Loucy (cell line): ENCODE data around the gene TMEM94.

ENCODE experiments used
- H2AFZ ChIP-seq: fragments of 200-600 bp; sonication (generic); 2 replicates; pipeline ENCODE4 v1.6.0; 2016; ENCODE audit warnings: antibody characterized with exemption, mild to moderate bottlenecking, low read length, moderate library complexity
- H3F3A ChIP-seq: fragments of 200-600 bp; 2 replicates; pipeline ENCODE4 v1.6.0; 2016; ENCODE audit warnings: antibody characterized with exemption, low read depth, mild to moderate bottlenecking
- H3K27me3 ChIP-seq: fragments of 200-600 bp; sonication (generic); 2 replicates; pipeline ENCODE4 v1.6.1; 2014; ENCODE audit warnings: low read length, mild to moderate bottlenecking; ENCODE audit not compliant: insufficient read depth, poor library complexity, severe bottlenecking
- H3K36me3 ChIP-seq: fragments of 200-600 bp; sonication (generic); 2 replicates; pipeline ENCODE4 v1.6.1; 2016; ENCODE audit warnings: low read length; ENCODE audit not compliant: insufficient read depth
- H3K4me1 ChIP-seq: fragments of 200-600 bp; sonication (generic); 2 replicates; pipeline ENCODE4 v1.5.1; 2014; ENCODE audit warnings: low read length, mild to moderate bottlenecking; ENCODE audit not compliant: insufficient read depth, poor library complexity, severe bottlenecking
- H3K4me2 ChIP-seq: fragments of 200-600 bp; sonication (generic); 2 replicates; pipeline ENCODE4 v1.6.0; 2014; ENCODE audit warnings: antibody characterized with exemption, low read length, low read depth, mild to moderate bottlenecking; ENCODE audit not compliant: poor library complexity, severe bottlenecking
- H3K4me3 ChIP-seq: fragments of 200-600 bp; sonication (generic); 2 replicates; pipeline ENCODE4 v1.5.1; 2014; ENCODE audit warnings: low read length, mild to moderate bottlenecking, mixed read lengths; ENCODE audit not compliant: poor library complexity, severe bottlenecking
- H3K79me2 ChIP-seq: fragments of 200-600 bp; sonication (generic); 2 replicates; pipeline ENCODE4 v1.6.1; 2014; ENCODE audit warnings: low read length; ENCODE audit not compliant: insufficient read depth
- H3K9ac ChIP-seq: fragments of 200-600 bp; sonication (generic); 2 replicates; pipeline ENCODE4 v1.6.0; 2014; ENCODE audit warnings: mild to moderate bottlenecking, low read depth, low read length, moderate library complexity; ENCODE audit not compliant: poor library complexity, severe bottlenecking
- H3K9me2 ChIP-seq: fragments of 200-600 bp; sonication (generic); replicated peaks from 2 replicates; pipeline ENCODE4 v1.6.1; 2016; ENCODE audit warnings: low read depth, low read length, mixed read lengths
- H3K9me3 ChIP-seq: fragments of 200-600 bp; sonication (generic); 2 replicates; pipeline ENCODE4 v1.6.1; 2014; ENCODE audit warnings: mild to moderate bottlenecking, antibody characterized with exemption, low read length, low read depth; ENCODE audit not compliant: insufficient read depth
- H4K20me1 ChIP-seq: fragments of 200-600 bp; sonication (generic); 2 replicates; pipeline ENCODE4 v1.6.0; 2014; ENCODE audit warnings: antibody characterized with exemption, low read length, mild to moderate bottlenecking; ENCODE audit not compliant: insufficient read depth, poor library complexity, severe bottlenecking
- EZH2phosphoT487 ChIP-seq: fragments of 200-600 bp; IDR thresholded peaks from 2 replicates; pipeline ENCODE4 v1.6.1; 2018; ENCODE audit warnings: antibody characterized with exemption, mild to moderate bottlenecking, moderate library complexity, borderline replicate concordance
- TF ChIP-seq, protein P1 (sequence below): fragments of 200-600 bp; sonication (generic); conservative IDR thresholded peaks from 2 replicates; pipeline ENCODE4 v1.5.1; 2014; ENCODE audit warnings: mild to moderate bottlenecking, antibody characterized with exemption, low read length

TMEM94 gene

DNA sequence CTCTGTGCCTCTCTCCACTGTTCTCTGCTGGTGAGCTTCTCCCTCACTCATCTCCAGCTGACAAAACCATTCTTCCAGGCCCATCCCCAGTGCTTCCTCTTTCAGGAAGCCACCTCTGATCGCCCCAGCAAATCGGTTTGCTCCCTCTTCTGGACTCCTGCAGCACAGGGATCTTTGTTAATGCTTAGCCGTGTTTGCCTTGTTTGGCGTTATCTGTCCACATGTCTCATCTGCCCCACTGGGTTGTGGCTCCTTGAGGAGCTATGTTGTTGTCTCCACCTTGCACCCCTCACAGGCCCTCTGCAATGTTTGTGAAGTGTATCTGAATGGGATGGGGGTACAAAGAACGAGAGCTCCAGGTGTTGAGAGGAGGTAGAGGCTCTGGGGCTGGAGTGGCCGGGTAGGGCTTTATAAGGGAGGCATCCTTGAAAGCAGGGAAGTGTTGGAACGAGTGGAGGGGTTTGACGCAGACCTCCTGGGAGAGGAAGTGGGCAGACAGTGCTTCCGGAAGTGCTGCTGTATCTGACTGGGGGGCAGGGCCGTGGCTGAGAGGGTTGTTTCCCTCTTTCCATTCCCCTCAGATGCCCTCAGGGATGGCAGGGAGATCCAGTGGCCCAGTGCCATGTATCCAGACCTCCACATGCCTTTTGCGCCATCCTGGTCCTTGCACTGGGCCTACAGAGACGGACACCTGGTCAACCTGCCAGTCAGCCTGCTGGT, 31.1 kb downstream of the TMEM94 start:
- peak overlapping the region; percentile 70 for H3K9ac ChIP-seq
- H3K4me1 ChIP-seq = peaks cover 13% of the 10 kb centered on the region
- H3K9me2 ChIP-seq = no peaks in the 10 kb centered on the region
- H3K27me3 ChIP-seq = no peaks in the 10 kb centered on the region
- no peaks in the 10 kb centered on the region for H4K20me1 ChIP-seq
- peaks cover 10% of the 10 kb centered on the region; the same call in 1 of the 2 replicates for H3K36me3 ChIP-seq
- H3K79me2 ChIP-seq = no peaks in the 10 kb centered on the region
- no peaks in the 10 kb centered on the region for H3F3A ChIP-seq
- no peaks in the 10 kb centered on the region for H3K9me3 ChIP-seq
- peak overlapping the region; percentile 69 for H3K4me2 ChIP-seq
- peak overlapping the region; percentile 58 for H3K4me3 ChIP-seq
- 0 out of 2 replicates have a peak overlapping the region, but pooled peaks have one; percentile 41 for H2AFZ ChIP-seq
- TF ChIP-seq, protein P1, sequence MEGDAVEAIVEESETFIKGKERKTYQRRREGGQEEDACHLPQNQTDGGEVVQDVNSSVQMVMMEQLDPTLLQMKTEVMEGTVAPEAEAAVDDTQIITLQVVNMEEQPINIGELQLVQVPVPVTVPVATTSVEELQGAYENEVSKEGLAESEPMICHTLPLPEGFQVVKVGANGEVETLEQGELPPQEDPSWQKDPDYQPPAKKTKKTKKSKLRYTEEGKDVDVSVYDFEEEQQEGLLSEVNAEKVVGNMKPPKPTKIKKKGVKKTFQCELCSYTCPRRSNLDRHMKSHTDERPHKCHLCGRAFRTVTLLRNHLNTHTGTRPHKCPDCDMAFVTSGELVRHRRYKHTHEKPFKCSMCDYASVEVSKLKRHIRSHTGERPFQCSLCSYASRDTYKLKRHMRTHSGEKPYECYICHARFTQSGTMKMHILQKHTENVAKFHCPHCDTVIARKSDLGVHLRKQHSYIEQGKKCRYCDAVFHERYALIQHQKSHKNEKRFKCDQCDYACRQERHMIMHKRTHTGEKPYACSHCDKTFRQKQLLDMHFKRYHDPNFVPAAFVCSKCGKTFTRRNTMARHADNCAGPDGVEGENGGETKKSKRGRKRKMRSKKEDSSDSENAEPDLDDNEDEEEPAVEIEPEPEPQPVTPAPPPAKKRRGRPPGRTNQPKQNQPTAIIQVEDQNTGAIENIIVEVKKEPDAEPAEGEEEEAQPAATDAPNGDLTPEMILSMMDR = no peak
- no peak for TF ChIP-seq EZH2phosphoT487

DNA sequence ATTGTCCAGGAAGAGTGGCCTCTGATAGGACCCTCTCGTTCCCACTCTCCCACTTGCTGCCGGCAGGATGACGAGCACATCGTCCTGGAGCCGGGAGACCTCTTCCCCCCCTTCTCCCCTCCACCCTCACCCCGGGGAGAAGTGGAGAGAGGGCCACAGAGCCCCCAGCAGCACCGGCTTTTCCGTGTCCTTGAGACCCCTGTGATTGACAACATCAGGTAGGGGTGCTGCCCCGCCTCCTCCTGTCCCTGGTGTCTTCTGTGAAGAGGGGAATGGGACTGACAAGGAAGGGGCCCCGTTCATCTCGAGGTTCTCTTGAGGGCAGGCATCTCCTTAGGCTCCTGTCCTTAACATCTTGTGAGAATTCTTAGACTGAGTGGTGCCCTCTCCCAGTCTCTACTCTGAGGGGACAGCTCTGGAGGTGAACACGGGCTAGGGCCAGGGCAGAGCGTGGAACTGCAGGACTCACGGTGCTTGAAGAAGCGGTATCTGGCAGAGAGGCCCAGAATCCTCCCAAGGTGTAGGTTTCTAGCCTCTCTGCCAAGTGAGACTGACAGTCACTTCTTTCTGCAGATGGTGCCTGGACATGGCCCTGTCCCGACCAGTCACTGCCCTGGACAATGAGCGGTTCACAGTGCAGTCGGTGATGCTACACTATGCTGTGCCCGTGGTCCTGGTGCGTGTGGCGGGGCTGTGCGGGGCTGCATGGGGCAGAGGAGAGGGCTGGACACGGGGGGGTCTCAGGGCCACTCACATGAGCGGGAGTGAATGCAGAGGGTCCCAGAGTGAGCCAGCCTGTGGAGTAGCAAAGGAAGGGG, 32.5 kb downstream of the TMEM94 start:
- peaks cover 24% of the 10 kb centered on the region; the same call in 1 of the 2 replicates for H3K36me3 ChIP-seq
- H3K4me1 ChIP-seq = peaks cover 13% of the 10 kb centered on the region
- no peak overlapping the region for H3K9ac ChIP-seq
- no peaks in the 10 kb centered on the region for H3K9me3 ChIP-seq
- TF ChIP-seq EZH2phosphoT487 = no peak
- TF ChIP-seq, protein P1 = no peak
- no peak overlapping the region for H2AFZ ChIP-seq
- H3K4me3 ChIP-seq = no peak overlapping the region
- no peaks in the 10 kb centered on the region for H3F3A ChIP-seq
- no peak overlapping the region for H3K4me2 ChIP-seq
- H4K20me1 ChIP-seq = no peaks in the 10 kb centered on the region
- no peaks in the 10 kb centered on the region for H3K27me3 ChIP-seq
- H3K79me2 ChIP-seq = no peaks in the 10 kb centered on the region
- no peaks in the 10 kb centered on the region for H3K9me2 ChIP-seq

DNA sequence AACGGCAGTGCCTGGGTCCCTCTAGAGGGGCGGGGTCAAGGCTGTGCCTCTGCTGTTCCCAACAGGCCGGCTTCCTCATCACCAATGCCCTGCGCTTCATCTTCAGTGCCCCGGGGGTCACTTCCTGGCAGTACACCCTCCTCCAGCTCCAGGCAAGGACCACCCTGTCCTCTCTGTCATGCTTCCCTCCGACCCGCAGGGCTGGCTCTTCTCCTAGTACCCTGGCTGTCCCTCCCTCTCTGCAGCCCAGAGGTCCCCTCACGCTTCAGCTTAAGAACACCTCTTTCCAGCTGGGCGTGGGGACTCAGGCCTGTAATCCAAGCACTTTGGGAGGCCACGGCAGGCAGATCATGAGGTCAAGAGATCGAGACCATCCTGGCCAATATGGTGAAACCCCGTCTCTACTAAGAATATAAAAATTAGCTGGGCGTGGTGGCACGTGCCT, 33.1 kb downstream of the TMEM94 start:
- Histone ChIP-seq H3K9ac (no peak overlapping the region), H2AFZ (no peak overlapping the region), H4K20me1 (no peaks in the 10 kb centered on the region), H3K36me3 (peaks cover 30% of the 10 kb centered on the region; the same call in 1 of the 2 replicates), H3K9me2 (no peaks in the 10 kb centered on the region), H3K79me2 (no peaks in the 10 kb centered on the region), H3K4me3 (no peak overlapping the region), H3K4me2 (no peak overlapping the region), H3F3A (no peaks in the 10 kb centered on the region), H3K4me1 (peaks cover 13% of the 10 kb centered on the region), H3K9me3 (no peaks in the 10 kb centered on the region), H3K27me3 (no peaks in the 10 kb centered on the region)
- TF ChIP-seq EZH2phosphoT487 = no peak
